ENCODE data around the gene DIP2C. TPM values are rescaled to one million over a fixed set of nuclear protein-coding genes. Genes with fewer than 3 reads are reported as not detected.

DIP2C gene
- polyA plus RNA-seq: 10 to 100 TPM in 2 of 3 donors, 1 to 10 TPM in 1; 4.4 to 15.1 (median 10.0) TPM

DNA sequence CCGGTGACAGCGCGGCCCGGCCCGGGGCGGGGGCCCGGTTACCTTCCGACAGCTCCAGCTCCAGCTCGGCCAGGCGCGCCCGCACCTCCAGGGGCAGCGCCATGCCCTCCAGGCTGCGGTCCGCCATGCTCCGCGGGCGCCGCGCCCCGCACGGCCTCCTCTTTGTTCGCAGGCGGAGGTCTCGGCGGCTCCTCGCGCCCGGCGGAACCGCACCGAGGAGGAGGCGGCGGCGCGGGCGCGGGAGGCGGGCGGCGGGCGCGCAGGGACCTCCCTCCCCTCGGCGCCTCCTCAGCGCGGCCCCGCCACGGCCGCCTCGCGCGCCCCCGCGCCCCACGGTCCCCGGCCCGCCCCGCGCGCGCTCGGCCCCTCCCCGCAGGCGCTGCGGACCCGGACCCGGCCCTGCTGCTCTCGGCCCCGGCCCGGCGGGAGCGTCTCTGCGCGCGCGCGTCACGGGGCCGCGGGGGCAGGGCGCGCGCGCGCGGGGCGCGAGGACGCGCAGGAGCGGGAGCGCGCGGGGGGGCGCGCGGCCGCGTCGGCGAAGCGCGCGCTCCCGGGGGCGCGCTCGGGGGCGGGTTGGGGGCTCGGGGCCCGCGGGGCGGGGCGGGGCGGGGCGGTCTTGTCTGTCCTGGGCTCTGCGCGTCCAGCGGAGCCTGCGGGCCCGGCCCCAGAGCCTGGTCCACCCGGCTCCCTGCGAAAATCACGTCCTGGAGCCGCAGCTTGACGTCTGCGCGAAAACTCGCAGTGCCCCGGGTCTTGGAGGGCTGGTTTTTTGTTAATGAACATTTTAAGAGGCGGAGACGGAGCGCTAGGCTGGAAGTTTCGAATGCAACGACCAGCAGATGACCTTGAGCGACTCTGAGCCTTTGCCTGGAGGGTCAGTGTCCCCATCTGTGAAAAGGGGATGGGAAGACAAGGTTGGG is at the start of gene DIP2C:
Gene DIP2C, minus strand, starts transcription at position 217 of the 920 bp plus-strand sequence. Its CDS starts 90 bp downstream, at position 127.
- 1 to 2% (median 2%) methylated on average over 32 to 131 of the region's 137 CpGs for WGBS, 3 donors

GRCh38 chr10:734481-734880 is 45.0 kb upstream of the DIP2C start:
- no peak overlapping the region for H3K27ac ChIP-seq (ENCODE audit: low read depth, low read length)
- WGBS, 3 donors: 51 to 77% (median 67%) methylated on average over 3 of the region's 3 CpGs

More for the DNA sequence above, at the start of gene DIP2C:
- H3K27ac ChIP-seq (ENCODE audit: low read depth, low read length): no peak within 1 kb of the TSS

DNA sequence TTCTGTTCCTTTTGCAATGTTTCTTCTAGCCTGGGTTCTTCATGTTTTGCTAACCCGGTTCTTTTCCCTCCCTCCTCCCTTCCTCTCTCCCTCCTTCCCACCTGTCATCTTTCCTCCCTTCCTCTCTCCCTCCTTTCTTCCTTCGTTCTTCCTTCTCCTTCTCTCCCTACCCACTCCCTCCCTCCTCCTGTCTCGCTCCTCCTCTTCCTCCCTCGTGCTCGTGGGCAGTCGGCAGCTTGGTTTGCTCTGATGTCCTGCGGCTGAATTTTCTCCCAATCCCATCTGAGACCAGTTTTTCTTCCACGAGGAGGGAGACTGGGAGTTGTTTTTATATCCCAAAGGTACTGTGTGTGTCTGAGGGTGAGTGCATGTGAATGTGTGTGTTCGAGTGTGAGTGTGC is 43.6 kb upstream of the DIP2C start:
- 69 to 81% (median 79%) methylated on average over 9 of the region's 9 CpGs for WGBS, 3 donors
- no peak overlapping the region for H3K27ac ChIP-seq (ENCODE audit: low read depth, low read length)

DNA sequence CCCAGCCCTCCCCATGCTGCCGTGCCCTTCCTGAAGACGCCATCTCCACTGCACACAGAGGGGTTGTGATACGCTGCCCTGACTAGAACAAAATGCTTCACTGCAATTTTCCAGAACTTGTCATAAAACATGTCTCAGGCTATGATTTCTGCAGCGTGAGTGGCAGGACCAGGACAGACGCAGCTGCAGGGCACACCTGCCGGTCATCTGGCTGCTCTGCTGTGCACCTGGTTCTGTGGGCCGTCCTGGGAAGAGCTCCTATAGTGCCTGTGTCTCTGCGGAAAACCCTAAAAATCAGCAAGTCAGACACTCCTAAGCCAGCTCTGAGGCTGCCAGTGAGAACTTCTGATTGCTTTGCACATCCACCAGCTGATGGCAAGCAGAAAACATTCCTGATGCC is 39.7 kb upstream of the DIP2C start:
- no peak overlapping the region for H3K27ac ChIP-seq (ENCODE audit: low read depth, low read length)
- 74 to 83% (median 79%) methylated on average over 8 of the region's 8 CpGs for WGBS, 3 donors

GRCh38 chr10:728603-729002 is 39.1 kb upstream of the DIP2C start:
- no peak overlapping the region for H3K27ac ChIP-seq (ENCODE audit: low read depth, low read length)
- WGBS, 3 donors: 67 to 87% (median 72%) methylated on average over 8 of the region's 8 CpGs

GRCh38 chr10:727162-727790 is 37.8 kb upstream of the DIP2C start:
- no peak overlapping the region for H3K27ac ChIP-seq (ENCODE audit: low read depth, low read length)
- 58 to 70% (median 70%) methylated on average over 15 of the region's 15 CpGs for WGBS, 3 donors

DNA sequence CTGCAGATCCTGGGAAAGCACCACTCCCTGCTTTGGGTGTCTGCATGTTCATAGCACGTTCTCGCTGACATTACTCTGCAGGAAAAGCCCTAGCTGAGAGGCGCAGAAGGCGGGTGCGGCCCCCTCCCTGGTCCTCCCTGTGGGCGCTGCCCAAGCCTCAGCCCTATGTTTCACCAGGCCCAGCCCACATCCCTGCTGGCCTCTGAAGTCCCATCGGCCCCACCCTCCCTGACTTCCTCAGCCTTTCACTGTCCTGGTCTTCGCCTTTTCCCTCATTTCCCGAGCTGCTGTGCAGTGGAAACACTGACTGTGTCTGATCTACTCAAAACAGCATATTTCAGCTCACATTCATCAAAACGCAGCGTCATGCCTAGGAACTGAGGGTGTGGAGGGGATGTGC is 36.3 kb upstream of the DIP2C start:
- H3K27ac ChIP-seq (ENCODE audit: low read depth, low read length): no peak overlapping the region
- WGBS, 3 donors: 54 to 78% (median 54%) methylated on average over 11 of the region's 11 CpGs

- 66 to 67% (median 67%) methylated on average over 12 of the region's 12 CpGs for WGBS, 3 donors
- H3K27ac ChIP-seq (ENCODE audit: low read depth, low read length): no peak overlapping the region
These were observed 35.8 kb upstream of the DIP2C start for GRCh38 chr10:725302-725701.

DNA sequence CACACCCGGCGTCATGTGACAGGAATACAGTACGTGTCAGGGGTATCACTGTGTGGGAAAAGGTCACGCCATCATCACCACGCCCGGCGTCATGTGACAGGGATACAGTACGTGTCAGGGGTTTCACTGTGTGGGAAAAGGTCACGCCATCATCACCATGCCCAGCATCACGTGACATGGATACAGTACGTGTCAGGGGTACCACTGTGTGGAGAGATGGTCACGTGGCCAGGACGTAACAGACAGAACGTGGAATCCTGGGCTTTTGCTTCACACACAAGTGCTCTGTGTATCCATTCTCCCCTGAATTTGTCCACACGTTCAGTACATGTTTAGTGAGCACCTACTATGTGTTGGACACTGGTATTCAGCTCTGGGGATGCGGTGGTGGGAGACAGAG is 34.5 kb upstream of the DIP2C start:
- 88 to 95% (median 95%) methylated on average over 16 of the region's 16 CpGs for WGBS, 3 donors

DNA sequence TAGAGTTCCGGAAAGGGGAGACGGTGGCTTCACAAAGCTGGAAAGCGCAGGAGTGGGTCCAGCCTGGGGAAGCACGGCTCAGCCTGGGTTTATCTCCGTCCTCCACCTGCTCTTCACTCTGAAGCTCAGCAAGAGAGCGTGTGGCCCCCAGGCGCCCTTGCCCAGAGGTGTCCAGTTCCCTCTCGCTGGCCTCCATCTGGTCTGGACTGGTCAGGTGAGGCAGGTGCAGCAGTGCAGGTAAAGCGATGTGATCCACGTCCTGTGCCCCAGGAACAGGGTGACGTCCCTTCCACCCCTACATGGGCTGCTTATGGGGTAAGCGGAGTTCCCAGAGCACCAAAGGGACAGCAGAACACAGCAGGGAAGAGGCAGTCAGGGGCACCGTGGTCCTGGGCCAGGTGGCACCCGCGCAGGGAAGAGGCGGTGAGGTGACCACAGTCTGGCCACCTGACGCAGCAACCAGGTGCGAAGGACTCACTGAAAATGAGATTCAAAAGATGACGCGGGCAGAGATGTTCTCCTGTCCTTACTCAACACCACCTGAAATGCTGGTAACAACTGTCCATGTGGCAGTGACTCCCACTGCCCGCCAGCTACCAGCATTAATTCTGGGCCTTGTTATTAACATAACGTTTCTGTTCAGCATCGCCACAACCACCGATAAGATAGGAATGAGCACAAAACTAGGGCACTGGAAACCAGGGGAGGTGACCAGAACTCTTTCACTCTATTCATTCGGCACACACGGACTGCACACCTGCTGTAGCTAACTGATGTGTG is 33.0 kb upstream of the DIP2C start:
- H3K27ac ChIP-seq (ENCODE audit: low read depth, low read length): no peak overlapping the region
- WGBS, 3 donors: 89 to 92% (median 90%) methylated on average over 26 of the region's 26 CpGs

More for the DNA sequence above, 34.5 kb upstream of the DIP2C start:
- no peak overlapping the region for H3K27ac ChIP-seq (ENCODE audit: low read depth, low read length)

GRCh38 chr10:718143-718700 is 28.8 kb upstream of the DIP2C start:
- no peak overlapping the region for H3K27ac ChIP-seq (ENCODE audit: low read depth, low read length)
- 88 to 95% (median 90%) methylated on average over 6 of the region's 6 CpGs for WGBS, 3 donors

- no peak overlapping the region for H3K27ac ChIP-seq (ENCODE audit: low read depth, low read length)
- WGBS, 3 donors: 78 to 87% (median 80%) methylated on average over 11 of the region's 11 CpGs
These were observed 28.0 kb upstream of the DIP2C start for GRCh38 chr10:717458-717857.

GRCh38 chr10:716821-717220 is 27.4 kb upstream of the DIP2C start:
- 59 to 68% (median 59%) methylated on average over 5 of the region's 5 CpGs for WGBS, 3 donors

GRCh38 chr10:714214-714613 is 24.7 kb upstream of the DIP2C start:
- WGBS, 3 donors: 82 to 93% (median 91%) methylated on average over 3 of the region's 3 CpGs

More at GRCh38 chr10:716821-717220, 27.4 kb upstream of the DIP2C start:
- H3K27ac ChIP-seq (ENCODE audit: low read depth, low read length): no peak overlapping the region

GRCh38 chr10:712575-712974 is 23.1 kb upstream of the DIP2C start:
- no peak overlapping the region for H3K27ac ChIP-seq (ENCODE audit: low read depth, low read length)
- 85 to 93% (median 85%) methylated on average over 2 of the region's 2 CpGs for WGBS, 3 donors

More at GRCh38 chr10:714214-714613, 24.7 kb upstream of the DIP2C start:
- H3K27ac ChIP-seq (ENCODE audit: low read depth, low read length): no peak overlapping the region

- WGBS, 3 donors: 92 to 94% (median 92%) methylated on average over 5 of the region's 5 CpGs
- H3K27ac ChIP-seq (ENCODE audit: low read depth, low read length): no peak overlapping the region
These were observed 22.6 kb upstream of the DIP2C start for GRCh38 chr10:712089-712488.

GRCh38 chr10:707861-708260 is 18.4 kb upstream of the DIP2C start:
- H3K27ac ChIP-seq (ENCODE audit: low read depth, low read length): no peak overlapping the region
- 88 to 100% (median 90%) methylated on average over 1 of the region's 1 CpG for WGBS, 3 donors

DNA sequence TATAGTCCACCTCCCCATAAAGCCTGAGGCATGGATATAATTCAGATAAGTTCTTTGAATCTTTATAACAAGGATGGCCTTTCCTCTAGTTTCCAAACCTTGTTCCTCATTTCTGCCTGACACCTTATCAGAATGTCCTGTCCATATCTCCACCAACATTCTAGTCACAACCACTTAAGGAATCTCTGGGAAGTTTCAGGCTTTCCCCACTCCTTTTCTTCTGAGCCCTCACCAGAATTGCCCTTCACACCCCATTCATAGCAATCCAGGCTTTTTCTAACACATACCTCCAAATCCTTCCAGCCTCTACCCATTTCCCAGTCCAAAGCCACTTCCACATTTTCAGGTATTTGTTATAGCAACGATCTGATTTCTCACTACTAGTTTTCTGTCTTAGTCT is 18.0 kb upstream of the DIP2C start:
- 81 to 90% (median 82%) methylated on average over 1 of the region's 1 CpG for WGBS, 3 donors
- no peak overlapping the region for H3K27ac ChIP-seq (ENCODE audit: low read depth, low read length)

Data from adipose tissue (tissue), 3 donors.